HepG2 (cell line): ENCODE results near the gene EGR1.
A peak's percentile ranks its signal among the peaks of the same experiment; 100 is the strongest.
"Not testable (repeated sequence)": the region's sequence is repeated elsewhere in the genome, so short reads cannot be mapped to it uniquely, and the experiment has no call there.

Experiments
- ARHGAP35 ChIP-seq: sonication (generic); formaldehyde crosslinking; IDR thresholded peaks from 2 replicates; pipeline ENCODE4 v1.9.0; 2022; ENCODE audit warnings: mild to moderate bottlenecking, inconsistent platforms, moderate library complexity, missing genetic modification reagents, borderline replicate concordance
- EP300 ChIP-seq, 3 experiments: sonication (generic) in 1 of 3; formaldehyde crosslinking in 1 of 3; IDR thresholded peaks; 2 replicates each; pipeline versions ENCODE4 v1.5.1 to v1.6.1; 2011 to 2020; ENCODE audit warnings: low read depth in 2 of 3, low read length in 2 of 3, borderline replicate concordance in 1 of 3, improper control_type of control experiment in 1 of 3, mild to moderate bottlenecking in 1 of 3, missing genetic modification reagents in 1 of 3, moderate library complexity in 1 of 3
- NFYC ChIP-seq: IDR thresholded peaks from 2 replicates; pipeline ENCODE4 v1.6.1; 2016; ENCODE audit warnings: missing genetic modification reagents, missing compliant biosample characterization
- ZNF3 ChIP-seq: IDR thresholded peaks from 2 replicates; pipeline ENCODE4 v1.7.0; 2017; ENCODE audit warnings: inconsistent platforms
- ZNF660 ChIP-seq: sonication (generic); formaldehyde crosslinking; IDR thresholded peaks from 2 replicates; pipeline ENCODE4 v1.5.1; 2020; ENCODE audit warnings: mild to moderate bottlenecking, low read depth, missing genetic modification reagents, borderline replicate concordance

DNA sequence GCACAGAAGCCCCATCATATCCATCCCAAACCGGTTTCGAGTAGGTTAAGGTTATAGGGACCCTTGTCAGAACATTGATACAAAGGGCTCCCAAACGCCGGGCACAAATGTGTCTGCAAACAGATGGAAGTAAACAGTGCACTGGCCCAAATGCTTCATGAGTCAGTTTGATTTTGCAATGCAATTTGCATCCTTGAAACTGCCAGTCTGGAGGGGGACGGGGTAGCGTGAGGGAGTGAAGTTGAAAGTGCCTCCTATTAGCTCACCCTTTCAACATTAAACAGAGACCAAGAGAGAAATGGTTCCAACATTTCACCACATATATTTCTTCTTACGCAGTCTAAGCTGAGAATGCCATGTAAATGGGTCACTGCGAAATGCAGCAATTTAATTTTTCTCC lies 42.2 kb downstream of the EGR1 start:
- TF ChIP-seq NFYC (CRISPR knock-in tag); ARHGAP35; ZNF660; EP300 (CRISPR knock-in tag; IDR thresholded peaks at IDR 0.05; ENCODE audit: borderline replicate concordance): not testable (repeated sequence)
- TF ChIP-seq ZNF3 (CRISPR knock-in tag): peak; percentile 78
- TF ChIP-seq EP300 (IDR thresholded peaks at IDR 0.05; ENCODE audit: low read depth in 2 of 2, low read length in 2 of 2): peak; percentile 12 to 67; a peak in 1 of 4 replicates
